Stimulated activated CD8-positive, alpha-beta memory T cell treated with anti-CD3 and anti-CD28 coated beads, Interleukin-4, amount 100 ng/mL, for 48 hours (primary cell): ENCODE measurements around the gene SETD1B.

Source experiments
- DNase-seq: peaks from one replicate; pipeline ENCODE4 v3.0.0-alpha.2; 2020

SETD1B gene

GRCh38 chr12:121796855-121797751 lies 6.7 kb upstream of the SETD1B start:
- DNase-seq = no peak

DNA sequence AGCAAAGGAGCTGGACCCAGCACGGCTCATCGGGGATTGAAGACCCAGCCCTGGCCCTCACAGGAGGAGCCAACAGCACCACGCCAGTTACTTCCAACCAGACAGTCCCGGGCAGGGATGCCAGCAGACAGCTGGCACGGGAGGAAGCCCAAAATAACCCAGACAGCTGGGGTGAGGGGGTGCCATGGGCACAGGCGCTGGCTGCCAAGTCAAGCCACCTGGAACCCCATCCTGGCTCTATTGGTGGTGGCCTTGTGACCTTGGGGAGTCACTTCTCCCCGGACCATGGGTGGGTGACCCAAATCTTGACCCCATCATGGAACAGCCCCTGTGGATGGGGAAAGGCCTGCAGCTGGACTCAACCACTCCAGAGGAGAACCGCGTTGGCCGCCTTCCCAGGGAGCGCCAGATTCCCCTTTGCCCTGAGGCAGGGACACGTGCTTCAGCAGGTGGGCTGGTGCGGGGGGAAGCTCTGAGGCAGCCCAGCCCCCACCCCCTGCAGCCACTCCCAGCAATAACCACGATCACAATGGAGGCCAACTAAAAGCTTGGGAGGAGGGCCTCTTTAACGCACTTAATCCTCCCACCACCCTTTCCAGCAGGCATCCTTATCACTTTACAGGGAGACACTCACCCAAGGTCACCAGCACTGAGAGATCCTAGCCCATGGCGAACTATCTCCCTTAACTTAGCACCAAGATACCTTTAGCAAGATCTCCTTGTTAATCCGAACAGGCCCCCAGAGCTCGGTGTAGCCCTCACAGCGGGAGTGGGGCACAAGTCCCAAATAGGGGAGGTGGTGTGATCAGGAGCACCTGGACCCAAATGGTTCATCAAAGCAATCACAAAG lies 5.6 kb upstream of the SETD1B start:
- DNase-seq = no peak

- no peak for DNase-seq
These were observed 5.0 kb upstream of the SETD1B start for GRCh38 chr12:121798787-121799155.

DNA sequence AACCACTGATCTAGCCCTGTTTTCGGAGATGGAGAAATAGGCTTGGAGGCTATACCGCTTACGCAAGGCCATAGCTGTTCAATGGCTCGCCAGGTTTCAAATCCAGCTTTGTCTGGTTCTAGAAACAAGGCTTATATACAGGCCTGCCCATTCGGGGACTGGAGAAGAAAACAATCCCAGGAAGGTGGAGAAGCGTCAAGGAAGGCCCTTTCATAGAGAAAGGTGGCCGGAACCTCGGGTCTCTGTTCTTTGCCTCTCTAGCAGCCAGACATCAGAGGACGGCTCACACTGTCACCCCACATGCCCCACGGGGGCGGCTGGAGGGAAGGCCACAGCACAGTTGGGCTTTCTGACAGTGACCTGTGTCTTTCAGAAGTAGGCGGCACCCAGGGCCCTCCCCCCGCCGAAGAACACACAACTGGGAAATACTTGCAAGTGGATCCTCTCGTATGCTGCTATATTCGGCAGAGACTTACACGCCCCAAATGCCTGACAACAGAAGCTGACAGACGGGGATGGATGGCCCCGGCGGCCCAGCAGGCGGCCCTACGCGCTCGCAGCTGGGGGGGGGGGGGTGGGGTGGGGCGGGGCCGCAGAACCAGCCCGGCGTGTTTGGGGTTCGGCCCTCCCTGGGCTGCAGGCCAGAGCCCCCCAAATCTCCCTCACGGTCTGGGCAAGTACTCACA lies 4.5 kb upstream of the SETD1B start:
- peak; percentile 72 for DNase-seq

DNA sequence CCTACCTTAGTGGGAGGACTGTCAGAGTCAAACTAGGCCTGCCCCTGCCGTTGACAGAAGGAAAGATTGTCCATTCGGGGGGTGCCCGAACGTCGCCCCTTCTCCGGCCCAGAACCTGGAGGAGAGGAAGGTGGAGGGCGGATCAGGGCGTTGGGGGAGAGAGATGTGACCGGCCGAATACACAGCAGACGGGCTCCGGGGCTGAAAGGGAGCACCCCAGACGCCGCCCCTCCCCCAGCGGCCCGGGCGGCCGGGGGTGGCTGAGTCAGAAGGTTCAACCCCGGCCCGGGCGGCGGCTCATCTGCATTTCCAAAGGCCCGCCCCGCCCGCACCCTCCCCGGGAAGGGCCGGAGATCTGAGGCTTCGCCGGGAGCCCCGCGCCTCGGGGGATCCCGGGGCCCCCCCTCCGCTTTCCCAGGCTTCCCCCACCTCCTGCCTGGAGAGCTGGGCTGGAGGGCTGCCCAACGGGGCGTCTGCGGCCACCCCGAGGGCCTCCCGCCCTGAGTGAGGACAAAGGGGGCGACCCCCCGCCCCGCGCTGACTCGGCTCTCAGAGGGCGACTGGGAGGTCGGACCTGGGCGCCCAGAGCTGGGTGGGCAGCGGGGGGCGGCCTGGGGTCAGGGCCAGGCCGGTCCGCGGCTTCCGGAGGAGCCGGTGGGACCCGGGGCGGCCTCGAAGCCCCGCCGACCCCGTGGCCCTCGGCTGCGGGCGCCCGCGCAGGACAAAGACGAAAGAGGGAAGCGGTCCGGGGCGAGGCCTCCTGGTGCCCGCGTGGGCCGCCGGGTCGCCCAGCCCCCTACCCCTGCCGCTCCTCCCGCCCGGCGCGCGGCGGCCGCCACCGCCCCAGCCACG lies 3.7 kb upstream of the SETD1B start:
- DNase-seq = peak; percentile 87

GRCh38 chr12:121800694-121801594 lies 2.9 kb upstream of the SETD1B start:
- DNase-seq = peak; percentile 80

- DNase-seq = no peak
These were observed 2.0 kb upstream of the SETD1B start for GRCh38 chr12:121801595-121802484.

GRCh38 chr12:121802485-121802842 lies 1.3 kb upstream of the SETD1B start:
- DNase-seq = no peak

- peak; percentile 90 for DNase-seq
These were observed 738 bp upstream of the SETD1B start for GRCh38 chr12:121802843-121803698.

DNA sequence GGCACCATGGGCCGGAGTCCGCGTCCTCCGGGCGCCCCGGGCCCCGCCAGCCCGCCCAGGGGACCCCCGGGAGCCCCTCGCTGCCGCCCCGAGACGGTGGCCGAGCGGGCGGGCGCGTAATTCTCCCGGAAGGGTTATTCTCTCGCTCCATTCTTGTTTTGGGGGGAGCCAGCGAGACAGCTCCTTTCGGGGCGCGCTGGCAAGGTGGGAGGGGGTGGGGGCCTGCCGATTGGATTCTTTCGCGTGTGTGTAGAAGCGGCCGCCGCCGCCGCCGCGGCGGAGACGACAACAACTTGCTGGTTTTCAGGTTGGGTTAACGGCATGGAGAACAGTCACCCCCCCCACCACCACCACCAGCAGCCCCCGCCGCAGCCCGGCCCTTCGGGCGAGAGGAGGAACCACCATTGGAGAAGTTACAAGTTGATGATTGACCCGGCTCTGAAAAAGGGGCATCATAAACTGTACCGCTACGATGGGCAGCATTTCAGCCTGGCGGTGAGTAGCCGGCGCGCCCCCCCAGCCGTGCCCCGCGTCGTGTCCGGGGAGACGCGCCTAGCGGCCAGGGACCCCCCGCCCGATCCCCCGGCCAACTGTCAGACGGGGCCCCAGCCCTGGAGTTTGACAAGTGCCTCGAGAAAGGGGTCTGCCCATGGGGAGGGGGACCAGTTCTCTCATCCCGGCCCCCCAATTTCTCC lies 755 bp downstream of the SETD1B start:
- peak; percentile 63 for DNase-seq

- no peak for DNase-seq
These were observed 1.6 kb downstream of the SETD1B start for GRCh38 chr12:121805171-121806008.

- no peak for DNase-seq
These were observed 2.3 kb downstream of the SETD1B start for GRCh38 chr12:121806009-121806545.

GRCh38 chr12:121806546-121807423 lies 3.0 kb downstream of the SETD1B start:
- DNase-seq = no peak

GRCh38 chr12:121807642-121808347 lies 4.0 kb downstream of the SETD1B start:
- no peak for DNase-seq

DNA sequence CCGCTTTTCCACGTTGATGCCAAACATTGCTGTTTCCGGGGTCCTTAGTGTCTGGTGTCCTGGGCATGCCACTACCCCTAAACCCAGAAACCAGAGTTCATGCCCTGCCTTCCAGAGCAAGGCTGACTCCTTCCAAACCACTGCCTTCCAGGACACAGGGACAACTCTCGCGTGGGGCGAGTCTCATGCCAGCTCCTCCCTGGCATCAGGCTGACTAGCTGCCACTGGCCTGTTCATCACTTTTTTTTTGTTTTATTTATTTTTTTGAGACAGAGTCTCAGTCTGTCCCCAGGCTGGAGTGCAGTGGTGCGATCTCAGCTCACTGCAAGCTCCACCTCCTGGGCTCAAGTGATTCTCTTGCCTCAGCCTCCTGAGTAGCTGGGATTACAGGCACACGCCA lies 4.8 kb downstream of the SETD1B start:
- DNase-seq = no peak

- DNase-seq = no peak
These were observed 5.9 kb downstream of the SETD1B start for GRCh38 chr12:121809712-121810116.
